HUDEP-2 (cell line): Measurements from ENCODE around the gene DOCK6.
A peak's percentile ranks its signal among the peaks of the same experiment; 100 is the strongest.

Source experiments
- DNase-seq, 76 experiments: peaks; one replicate each; lab custom pipeline; 2025; ENCODE audit not compliant: unreplicated experiment in 76 of 76; lab: John Stamatoyannopoulos, UW

The DOCK6 gene

DNA sequence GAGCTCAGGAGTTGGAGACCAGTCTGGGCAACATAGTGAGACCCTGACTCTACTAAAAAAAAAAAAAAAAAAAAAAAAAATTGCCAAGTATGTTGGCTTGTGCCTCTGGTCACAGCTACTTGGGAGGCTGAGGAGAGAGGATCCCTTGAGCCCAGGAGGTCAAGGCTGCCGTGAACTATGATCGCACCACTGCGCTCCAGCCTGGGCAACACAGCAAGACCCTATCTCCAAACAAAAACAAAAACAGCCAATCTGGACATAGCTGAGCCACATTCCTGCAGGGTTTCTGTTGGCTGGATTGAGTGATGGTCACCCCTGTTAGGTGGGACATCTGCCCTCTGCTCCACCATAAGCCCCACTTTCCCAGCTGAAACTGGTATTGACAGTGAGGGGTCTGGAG is 36.5 kb downstream of the DOCK6 start:
- DNase-seq, result no peak

GRCh38 chr19:11225172-11225571 is 37.2 kb downstream of the DOCK6 start:
- no peak for DNase-seq

DNA sequence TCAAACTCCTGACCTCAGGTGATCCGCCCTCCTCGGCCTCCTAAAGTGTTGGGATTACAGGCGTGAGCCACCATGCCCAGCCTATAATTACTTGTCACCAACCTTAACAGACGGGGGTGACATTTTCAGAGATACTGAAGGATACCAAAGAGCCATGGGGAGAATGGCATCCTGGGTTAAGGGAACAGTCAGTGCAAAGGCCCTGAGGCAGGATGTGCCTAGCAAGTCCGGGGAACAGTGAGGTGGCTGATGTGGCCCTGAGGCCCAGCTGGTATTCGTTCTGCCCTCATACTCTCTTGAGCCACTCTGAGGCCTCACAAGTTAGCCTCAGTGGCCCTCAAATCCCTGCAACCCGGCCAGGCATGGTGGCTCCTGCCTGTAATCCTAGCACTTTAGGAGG is 37.9 kb downstream of the DOCK6 start:
- no peak for DNase-seq

DNA sequence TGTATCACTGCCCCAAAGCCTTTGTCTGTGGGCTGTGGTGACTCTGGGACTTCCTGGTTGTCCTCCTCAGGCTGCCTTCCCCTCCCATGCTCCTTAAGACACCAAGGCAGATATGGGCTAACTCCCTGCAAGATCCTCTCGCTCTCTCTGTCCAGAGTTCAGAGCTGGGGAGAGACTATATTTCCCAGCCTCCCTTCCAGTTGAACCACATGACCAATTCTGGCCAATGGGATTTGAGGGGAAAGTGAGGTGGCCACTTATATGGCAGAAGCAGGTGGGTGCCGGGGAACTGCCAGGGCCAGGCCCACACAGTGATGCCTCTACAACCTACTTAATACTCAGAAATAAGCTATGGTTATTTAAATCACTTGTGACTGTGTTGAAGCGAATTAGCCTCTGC is 39.1 kb downstream of the DOCK6 start:
- no peak for DNase-seq

- no peak for DNase-seq
Measured at GRCh38 chr19:11221082-11221598, 41.2 kb downstream of the DOCK6 start.

DNA sequence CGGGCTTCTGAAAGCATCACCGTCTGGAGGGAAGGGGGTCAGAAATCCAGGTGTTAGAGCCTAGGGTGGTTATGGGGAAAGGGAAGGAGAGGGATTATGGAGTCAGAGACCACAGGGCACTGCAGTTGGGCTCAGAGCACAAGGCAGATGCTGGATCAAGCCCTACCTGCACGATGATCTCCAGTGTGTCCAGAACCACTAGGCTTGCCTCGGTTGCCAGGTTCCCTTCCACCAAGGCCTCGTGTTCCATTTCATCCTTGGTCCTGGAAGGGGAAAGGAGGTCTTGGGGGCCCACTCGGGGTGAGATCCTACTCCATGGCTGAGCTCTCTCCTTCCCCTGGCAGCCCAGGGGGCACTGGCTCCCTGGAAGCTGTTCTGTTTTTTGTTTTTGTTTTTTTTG is 47.9 kb downstream of the DOCK6 start:
- no peak for DNase-seq

GRCh38 chr19:11210656-11210928 is 51.7 kb downstream of the DOCK6 start:
- no peak for DNase-seq

DNA sequence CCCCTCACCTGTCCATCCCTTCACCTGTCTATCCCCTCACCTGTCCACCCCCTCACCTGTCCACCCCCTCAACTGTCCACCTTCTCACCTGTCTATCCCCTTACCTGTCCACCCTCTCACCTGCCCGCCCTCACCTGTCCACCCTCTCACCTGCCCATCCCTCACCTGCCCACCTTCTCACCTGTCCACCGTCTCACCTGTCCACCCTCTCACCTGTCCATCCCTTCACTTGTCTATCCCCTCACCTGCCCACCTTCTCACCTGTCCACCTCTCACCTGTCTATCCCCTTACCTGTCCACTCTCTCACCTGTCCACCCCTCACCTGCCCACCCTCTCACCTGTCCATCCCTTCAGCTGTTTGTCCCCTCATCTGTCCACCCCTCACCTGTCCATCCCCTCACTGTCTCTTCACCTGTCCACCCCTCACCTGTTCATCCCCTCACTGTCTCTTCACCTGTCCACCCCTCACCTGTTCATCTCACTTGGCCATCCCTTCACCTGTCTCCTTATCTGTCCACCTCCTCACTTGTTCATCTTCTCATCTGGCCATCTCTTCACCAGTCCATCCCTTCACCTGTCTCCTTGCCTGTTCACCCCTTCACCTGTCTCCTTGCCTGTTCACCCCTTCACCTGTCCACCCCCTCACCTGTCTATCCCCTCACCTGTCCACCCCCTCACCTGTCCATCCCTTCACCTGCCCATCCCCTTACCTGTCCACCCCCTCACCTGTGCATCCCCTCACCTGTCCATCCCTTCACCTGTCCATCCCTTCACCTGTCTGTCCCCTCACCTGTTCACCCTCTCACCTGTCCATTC is 52.3 kb downstream of the DOCK6 start:
- DNase-seq, result no peak

DNA sequence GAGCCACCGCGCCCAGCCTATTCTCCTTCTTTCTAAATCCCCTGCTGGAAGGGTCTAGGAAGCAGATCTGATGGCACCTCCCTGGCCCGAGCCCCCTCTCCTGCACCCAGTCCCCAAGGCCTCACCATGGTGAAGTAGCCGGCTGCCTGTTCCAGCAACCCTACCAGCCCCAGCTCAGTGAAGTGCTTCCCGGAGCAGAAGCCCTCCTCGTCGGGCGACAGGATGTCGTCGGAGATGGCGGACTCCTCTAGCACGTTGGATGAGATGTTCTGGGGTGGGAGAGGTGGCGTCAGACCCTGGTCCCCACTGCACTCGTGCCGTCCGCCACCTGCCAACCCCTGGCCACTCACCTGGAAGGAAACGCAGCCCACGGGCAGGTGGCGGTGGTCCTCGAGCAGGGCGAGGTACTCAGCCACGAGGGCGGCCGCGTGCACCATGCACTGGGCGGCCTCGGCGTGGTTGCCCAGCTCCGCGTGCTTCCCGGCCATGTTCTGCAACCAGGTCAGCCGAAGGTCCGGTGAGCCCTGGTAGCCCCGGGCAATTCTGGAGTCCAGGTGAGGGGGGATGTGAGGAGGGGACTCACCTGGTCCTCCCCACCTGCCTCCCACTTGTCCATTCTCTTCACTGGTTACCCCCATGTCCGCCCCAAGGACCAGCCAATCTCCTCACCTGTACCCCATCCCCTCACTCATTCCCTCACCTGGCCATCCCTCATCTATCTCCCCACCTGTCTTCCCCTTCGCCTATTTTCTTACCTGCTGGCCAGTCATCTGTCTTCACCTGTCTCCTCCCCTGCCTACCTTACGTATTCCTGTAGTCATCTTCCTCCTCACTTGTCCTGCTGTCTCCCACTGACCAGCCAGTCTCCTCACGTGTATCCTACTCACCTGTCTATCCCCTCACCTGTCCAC is 53.5 kb downstream of the DOCK6 start:
- DNase-seq, result no peak

- no peak for DNase-seq
Measured at GRCh38 chr19:11205939-11206570, 56.3 kb downstream of the DOCK6 start.

DNA sequence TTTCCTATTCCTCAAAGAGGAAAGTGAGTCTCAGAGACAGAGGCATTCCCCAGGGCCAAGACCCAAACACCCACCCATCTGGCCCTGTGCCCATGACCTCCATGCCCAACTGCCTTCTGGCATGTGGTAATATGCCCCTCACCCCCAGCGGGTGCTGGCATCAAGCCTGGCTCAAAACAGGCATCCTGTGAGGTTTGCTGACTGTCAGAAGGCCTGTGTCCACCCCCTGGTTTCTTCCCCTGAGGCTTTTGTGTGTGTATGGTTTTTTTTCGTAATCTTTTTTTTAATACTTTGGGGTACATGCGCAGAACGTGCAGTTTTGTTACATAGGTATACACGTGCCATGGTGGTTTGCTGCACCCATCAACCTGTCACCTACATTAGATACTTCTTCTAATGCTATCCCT is 57.4 kb downstream of the DOCK6 start:
- peak in 49 of 76 experiments; percentile 17 to 74 (median 48) for DNase-seq

GRCh38 chr19:11204076-11204602 is 58.2 kb downstream of the DOCK6 start:
- DNase-seq, result no peak

GRCh38 chr19:11203194-11204075 is 58.9 kb downstream of the DOCK6 start:
- DNase-seq, result peak in 74 of 76 experiments; percentile 22 to 98 (median 88)

DNA sequence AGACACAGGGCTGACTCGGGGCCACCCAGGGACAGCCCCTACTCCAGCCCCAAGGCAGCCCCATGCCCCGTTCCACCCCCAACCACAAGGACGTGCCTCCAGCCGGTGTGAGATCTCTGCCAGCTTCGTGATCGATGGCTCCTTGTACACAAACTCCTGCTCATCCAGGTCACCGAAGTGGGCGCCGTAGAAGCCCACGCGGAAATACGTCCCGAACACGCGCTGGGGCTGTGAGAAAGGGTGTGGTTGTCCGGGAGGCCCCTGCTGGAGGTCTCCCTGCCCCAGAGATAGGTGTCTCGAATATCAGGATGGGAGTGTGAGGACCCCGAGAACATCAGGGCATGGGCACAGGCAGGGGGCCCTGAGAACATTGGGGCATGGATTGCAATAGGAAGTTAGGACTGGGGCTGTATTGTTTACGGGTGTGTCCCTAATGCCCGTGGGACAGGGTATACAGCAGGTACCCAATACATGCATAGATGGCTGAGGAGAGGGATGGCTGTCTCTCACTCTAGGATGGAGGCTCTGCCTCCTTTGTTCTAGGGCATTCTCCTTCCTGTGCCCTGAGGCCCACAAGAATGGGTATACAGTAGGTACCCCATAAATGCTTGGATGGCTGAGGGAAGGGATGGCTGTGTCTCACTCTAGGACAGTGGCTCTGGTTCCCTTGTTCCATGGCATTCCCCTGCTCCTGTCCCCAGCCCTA is 59.7 kb downstream of the DOCK6 start:
- DNase-seq, result no peak

- DNase-seq, result no peak
Measured at GRCh38 chr19:11201791-11202190, 60.5 kb downstream of the DOCK6 start.

- no peak for DNase-seq
Measured at GRCh38 chr19:11200931-11201330, 61.4 kb downstream of the DOCK6 start.

DNA sequence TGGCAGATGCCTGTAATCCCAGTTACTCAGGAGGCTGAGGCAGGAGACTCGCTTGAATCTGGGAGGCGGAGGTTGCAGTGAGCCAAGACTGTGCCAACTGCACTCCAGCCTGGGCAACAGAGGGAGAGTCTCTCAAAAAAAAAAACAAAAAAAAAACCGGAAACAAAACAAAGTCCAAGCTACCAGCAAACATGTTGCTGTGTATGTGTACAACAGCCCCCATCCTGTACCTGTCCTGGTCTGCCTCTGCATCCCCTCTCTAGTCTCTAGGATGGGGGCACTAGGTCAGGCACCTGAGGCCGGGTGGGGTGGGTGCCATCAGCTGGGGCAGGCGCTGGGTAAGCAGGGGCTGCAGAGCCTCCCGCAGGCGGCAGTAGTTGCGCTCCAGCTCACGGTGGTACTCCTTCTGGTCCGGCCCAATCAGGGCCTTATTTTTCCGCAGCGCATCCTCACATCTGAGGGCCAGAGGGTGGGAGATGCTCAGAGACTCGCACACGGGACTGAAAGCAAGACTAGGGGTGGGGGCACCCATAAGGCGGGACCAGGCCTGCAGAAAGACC is 62.2 kb downstream of the DOCK6 start:
- no peak for DNase-seq

DNA sequence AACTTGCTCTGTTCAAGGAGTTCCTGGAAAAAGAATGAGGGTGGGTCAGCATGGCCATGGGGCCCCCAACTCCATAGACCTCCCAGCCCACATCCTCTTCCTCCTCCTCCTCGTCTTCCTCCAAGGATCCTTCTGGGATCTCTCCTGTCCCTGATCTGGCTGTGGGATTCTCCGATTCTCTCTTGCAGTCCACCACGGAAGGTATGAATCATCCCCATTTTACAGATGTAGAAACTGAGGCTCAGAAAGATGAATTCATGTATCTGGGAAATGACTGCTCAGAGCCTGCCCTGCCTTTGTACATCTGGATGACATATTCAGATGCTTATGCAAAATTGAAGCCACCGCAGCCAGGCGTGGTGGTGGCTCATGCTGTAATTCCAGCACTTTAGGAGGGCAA is 62.8 kb downstream of the DOCK6 start:
- no peak for DNase-seq

- DNase-seq, result peak in 2 of 76 experiments; percentile 18 to 20
Measured at GRCh38 chr19:11198769-11199424, 63.4 kb downstream of the DOCK6 start.
